ENCODE results near the gene RABGGTB.
"Not testable (repeated sequence)": the region's sequence is repeated elsewhere in the genome, so short reads cannot be mapped to it uniquely, and the experiment has no call there.

RABGGTB gene

GRCh38 chr1:75795703-75796193 lies 9.7 kb downstream of the RABGGTB start:
- DNase-seq (ENCODE audit: low read depth, low spot score), result no peak

- DNase-seq (ENCODE audit: low read depth, low spot score), result peak; percentile 48
Measured at GRCh38 chr1:75796376-75797272, 10.6 kb downstream of the RABGGTB start, which contains the start of gene MSH4. MSH4 (plus strand) TSS chr1:75796882; CDS start chr1:75796986, 104 bp downstream.

GRCh38 chr1:75797273-75797588 lies 11.2 kb downstream of the RABGGTB start:
- DNase-seq (ENCODE audit: low read depth, low spot score), result no peak

- no peak for DNase-seq (ENCODE audit: low read depth, low spot score)
Measured at GRCh38 chr1:75797606-75798216, 11.7 kb downstream of the RABGGTB start.

GRCh38 chr1:75801480-75801879 lies 15.4 kb downstream of the RABGGTB start:
- DNase-seq (ENCODE audit: low read depth, low spot score), result not testable (repeated sequence)

- no peak for DNase-seq (ENCODE audit: low read depth, low spot score)
Measured at GRCh38 chr1:75808921-75809320, 22.9 kb downstream of the RABGGTB start.

- not testable (repeated sequence) for DNase-seq (ENCODE audit: low read depth, low spot score)
Measured at GRCh38 chr1:75810113-75810512, 24.1 kb downstream of the RABGGTB start.

- DNase-seq (ENCODE audit: low read depth, low spot score), result no peak
Measured at GRCh38 chr1:75811211-75811981, 25.3 kb downstream of the RABGGTB start.

- DNase-seq (ENCODE audit: low read depth, low spot score), result no peak
Measured at GRCh38 chr1:75812065-75812464, 26.0 kb downstream of the RABGGTB start.

GRCh38 chr1:75823596-75823995 lies 37.5 kb downstream of the RABGGTB start:
- not testable (repeated sequence) for DNase-seq (ENCODE audit: low read depth, low spot score)

GRCh38 chr1:75836528-75837100 lies 50.6 kb downstream of the RABGGTB start:
- no peak for DNase-seq (ENCODE audit: low read depth, low spot score)

- no peak for DNase-seq (ENCODE audit: low read depth, low spot score)
Measured at GRCh38 chr1:75838079-75838478, 52.0 kb downstream of the RABGGTB start.

GRCh38 chr1:75841421-75841820 lies 55.4 kb downstream of the RABGGTB start:
- DNase-seq (ENCODE audit: low read depth, low spot score), result no peak
